ENCODE results near the gene PSMD1.
"Not testable (repeated sequence)": the region's sequence is repeated elsewhere in the genome, so short reads cannot be mapped to it uniquely, and the experiment has no call there.

PSMD1 gene

GRCh38 chr2:231118614-231118942 is 61.9 kb downstream of the PSMD1 start:
- DNase-seq, result no peak

- no peak for DNase-seq
Observed at GRCh38 chr2:231123362-231123898, 66.8 kb downstream of the PSMD1 start.

- no peak for DNase-seq
Observed at GRCh38 chr2:231124838-231125568, 68.3 kb downstream of the PSMD1 start, which contains the start of gene HTR2B. Gene HTR2B (minus strand): TSS chr2:231125042. CDS start chr2:231123764, 1,278 bp downstream.

- DNase-seq, result no peak
Observed at GRCh38 chr2:231126123-231126522, 69.5 kb downstream of the PSMD1 start.

GRCh38 chr2:231127480-231127879 is 70.8 kb downstream of the PSMD1 start:
- DNase-seq, result no peak

GRCh38 chr2:231127936-231128335 is 71.3 kb downstream of the PSMD1 start:
- no peak for DNase-seq

GRCh38 chr2:231128541-231128940 is 71.9 kb downstream of the PSMD1 start:
- no peak for DNase-seq

- no peak for DNase-seq
Observed at GRCh38 chr2:231129216-231129615, 72.5 kb downstream of the PSMD1 start.

- DNase-seq, result no peak
Observed at GRCh38 chr2:231130336-231131056, 73.8 kb downstream of the PSMD1 start.

- no peak for DNase-seq
Observed at GRCh38 chr2:231132129-231132528, 75.5 kb downstream of the PSMD1 start.

- DNase-seq, result no peak
Observed at GRCh38 chr2:231133365-231134099, 76.9 kb downstream of the PSMD1 start.

- DNase-seq, result no peak
Observed at GRCh38 chr2:231134910-231135655, 78.4 kb downstream of the PSMD1 start.

- no peak for DNase-seq
Observed at GRCh38 chr2:231138699-231139098, 82.0 kb downstream of the PSMD1 start.

GRCh38 chr2:231139796-231140195 is 83.1 kb downstream of the PSMD1 start:
- no peak for DNase-seq

- not testable (repeated sequence) for DNase-seq
Observed at GRCh38 chr2:231140808-231141207, 84.1 kb downstream of the PSMD1 start.

- no peak for DNase-seq
Observed at GRCh38 chr2:231144896-231145295, 88.2 kb downstream of the PSMD1 start.

- no peak for DNase-seq
Observed at GRCh38 chr2:231146665-231147064, 90.0 kb downstream of the PSMD1 start.

GRCh38 chr2:231152800-231153557 is 96.3 kb downstream of the PSMD1 start:
- no peak for DNase-seq

GRCh38 chr2:231159306-231159705 is 102.6 kb downstream of the PSMD1 start:
- no peak for DNase-seq

GRCh38 chr2:231160701-231161100 is 104.0 kb downstream of the PSMD1 start:
- no peak for DNase-seq

GRCh38 chr2:231161252-231161839 is 104.7 kb downstream of the PSMD1 start:
- no peak for DNase-seq

Measured in CD4-positive, alpha-beta T cell treated with Interleukin-12 subunit alpha and Interleukin-12 subunit beta, for 1 hour (primary cell).